Gastrocnemius medialis (tissue), 4 donors: ENCODE results near the gene PDGFC. TPM values are rescaled to one million over a fixed set of nuclear protein-coding genes. Genes with fewer than 3 reads are reported as not detected.

Experiments used
- ATAC-seq, 2 donors: fragments of 150-250 bp; one replicate each; pipeline ENCODE4 v1.9.1; 2016
- DNase-seq, 2 donors: peaks; one replicate each; pipeline ENCODE4 v3.0.0-alpha.2; 2019
- H3K27ac ChIP-seq, 4 donors: fragments of 200-600 bp; sonication (generic); 1 replicate in 1 of 4; 2 replicates in 3 of 4; pipeline ENCODE4 v1.5.1; 2016 to 2018; ENCODE audit warnings: mild to moderate bottlenecking in 2 of 4, moderate library complexity in 1 of 4
- H3K27me3 ChIP-seq, 3 donors: fragments of 200-600 bp; sonication (generic) in 2 of 3; 1 replicate in 1 of 3; 2 replicates in 2 of 3; pipeline versions ENCODE4 v1.5.1 to v1.6.0; 2016 to 2019; ENCODE audit warnings: mild to moderate bottlenecking in 1 of 3, moderate library complexity in 1 of 3
- H3K36me3 ChIP-seq, 2 donors: fragments of 200-600 bp; sonication (generic) in 1 of 2; one replicate each; pipeline ENCODE4 v1.5.1; 2017 to 2018
- H3K4me1 ChIP-seq, 2 donors: fragments of 200-600 bp; sonication (generic) in 1 of 2; one replicate each; pipeline ENCODE4 v1.5.1; 2016 to 2017; ENCODE audit warnings: mild to moderate bottlenecking in 2 of 2
- H3K4me3 ChIP-seq, 4 donors: fragments of 200-600 bp; sonication (generic) in 3 of 4; 1 replicate in 1 of 4; 2 replicates in 3 of 4; pipeline ENCODE4 v1.5.1; 2016 to 2019; ENCODE audit warnings: mild to moderate bottlenecking in 2 of 4
- H3K9me3 ChIP-seq, 3 donors: fragments of 200-600 bp; sonication (generic) in 2 of 3; 1 replicate in 1 of 3; 2 replicates in 2 of 3; pipeline ENCODE4 v1.5.1; 2016 to 2019
- POLR2A ChIP-seq, 2 donors: fragments of 450-650 bp; IDR thresholded peaks; one replicate each; pipeline ENCODE4 v1.6.1; 2017; ENCODE audit warnings: antibody characterized with exemption in 2 of 2, mild to moderate bottlenecking in 2 of 2, moderate library complexity in 2 of 2
- in situ Hi-C, 4 donors: fragments of 200-750 bp; cut with MboI; loops; one replicate each; pipeline versions ENCODE4 v1.15.0 to v1.8.0; 2017; ENCODE audit warnings: low sequenced_read_pairs in 4 of 4
- intact Hi-C: fragments of 100-400 bp; cut with DNase I; formaldehyde crosslinking; loops from one replicate; pipeline ENCODE4 v1.15.1; 2023; ENCODE audit warnings: low total_unique reads
- total RNA-seq, 4 donors: library from RNA; depleted of rRNA; stranded (reverse); fragments of >200 nt; gene quantifications; one replicate each; pipeline versions ENCODE4 v1.1.0 to v1.2.3, GENCODE V29; 2016

The PDGFC gene
- total RNA-seq, 4 donors from 2014 or later = 4.4 to 10.7 (median 6.3) TPM

DNA sequence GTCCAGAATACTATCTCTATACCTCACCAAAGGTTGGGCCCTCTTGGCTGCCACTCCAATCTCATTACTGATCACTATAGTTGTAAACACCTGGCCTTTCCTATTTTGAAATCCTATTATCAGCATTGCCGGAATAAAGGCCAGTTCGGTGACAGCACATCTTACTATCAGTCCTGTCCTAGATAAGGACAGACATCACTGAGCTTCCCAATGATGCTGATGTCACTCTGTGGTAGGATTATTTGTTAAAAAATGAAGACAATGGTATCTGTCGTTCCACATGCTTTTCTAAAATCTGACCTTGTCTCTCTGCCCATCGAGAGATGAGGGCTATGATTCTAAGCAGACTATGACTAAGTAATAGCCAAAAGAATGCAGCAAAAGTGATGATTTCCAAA is 260.4 kb downstream of the PDGFC start:
- no peak for TF ChIP-seq POLR2A (IDR thresholded peaks at IDR 0.05)
- Histone ChIP-seq H3K9me3 (no peaks in the 10 kb centered on the region), H3K27ac (no peak overlapping the region), H3K4me3 (no peak overlapping the region), H3K27me3 (no peaks in the 10 kb centered on the region), H3K36me3 (no peaks in the 10 kb centered on the region), H3K4me1 (no peaks in the 10 kb centered on the region)
- in situ Hi-C loops = no loop called here
- DNase-seq = no peak
- intact Hi-C loops = loop anchor here (1.0 kb wide), 1 partner anchor 31 kb away; no protein-coding TSS in a partner anchor
- no peak for ATAC-seq

Other genes starting within 250 kb of the PDGFC start
- gene GLRB, start 104.4 kb upstream of the PDGFC start, total RNA-seq = 1 to 10 TPM in 2 of 4 donors, under 1 TPM in 2; 0.55 to 2.1 (median 1.4) TPM
- not detected for gene GRIA2, start 248.9 kb upstream of the PDGFC start, total RNA-seq